ENCODE measurements around the gene PGPEP1. TPM values are rescaled to one million over a fixed set of nuclear protein-coding genes. Genes with fewer than 3 reads are reported as not detected.

Gene PGPEP1
- polyA plus RNA-seq, 1 experiment, result 22.0 TPM

- Histone ChIP-seq H3K4me3 (ENCODE audit: low read depth, low read length) (no peak overlapping the region; the same call in 1 of the 2 replicates), H3K9me3 (ENCODE audit: control insufficient read depth, insufficient read depth, low read length) (peaks cover 15% of the 10 kb centered on the region), H3K27me3 (ENCODE audit: control insufficient read depth, insufficient read depth, low read length) (no peaks in the 10 kb centered on the region), H3K27ac (ENCODE audit: low read depth, low read length) (no peak overlapping the region)
- no peak for TF ChIP-seq CTCF (IDR thresholded peaks at IDR 0.05; ENCODE audit: low read depth, low read length)
- DNase-seq (ENCODE audit: low read depth, low spot score), result no peak
- POLR2A ChIA-PET, result no interaction called here
- CTCF ChIA-PET, result interaction anchor here (1.2 to 3.0 kb wide), 8 partner anchors 8 to 110 kb away, joined by 3 to 18 read pairs (median 11); partner anchors contain the start of gene LRRC25
These were observed 49.3 kb downstream of the PGPEP1 start for GRCh38 chr19:18389726-18390064.

GRCh38 chr19:18390065-18390907 lies 49.9 kb downstream of the PGPEP1 start:
- Histone ChIP-seq H3K9me3 (ENCODE audit: control insufficient read depth, insufficient read depth, low read length) (peaks cover 15% of the 10 kb centered on the region), H3K4me3 (ENCODE audit: low read depth, low read length) (no peak overlapping the region), H3K27ac (ENCODE audit: low read depth, low read length) (no peak overlapping the region), H3K27me3 (ENCODE audit: control insufficient read depth, insufficient read depth, low read length) (no peaks in the 10 kb centered on the region)
- CTCF ChIA-PET, result interaction anchor here (1.2 to 3.0 kb wide), 4 partner anchors 10 to 26 kb away, joined by 3 to 15 read pairs (median 4); no protein-coding TSS in a partner anchor
- POLR2A ChIA-PET, result no interaction called here
- DNase-seq (ENCODE audit: low read depth, low spot score), result no peak
- TF ChIP-seq CTCF (IDR thresholded peaks at IDR 0.05; ENCODE audit: low read depth, low read length), result no peak

- ChIA-PET CTCF (interaction anchor here (2.1 kb wide), 1 partner anchor 20 kb away, joined by 9 read pairs; no protein-coding TSS in a partner anchor), POLR2A (no interaction called here)
- no peak for TF ChIP-seq CTCF (IDR thresholded peaks at IDR 0.05; ENCODE audit: low read depth, low read length)
- Histone ChIP-seq H3K4me3 (ENCODE audit: low read depth, low read length) (no peak overlapping the region), H3K27me3 (ENCODE audit: control insufficient read depth, insufficient read depth, low read length) (no peaks in the 10 kb centered on the region), H3K9me3 (ENCODE audit: control insufficient read depth, insufficient read depth, low read length) (peaks cover 7% of the 10 kb centered on the region), H3K27ac (ENCODE audit: low read depth, low read length) (no peak overlapping the region)
- no peak for DNase-seq (ENCODE audit: low read depth, low spot score)
These were observed 51.2 kb downstream of the PGPEP1 start for GRCh38 chr19:18391509-18392075.

GRCh38 chr19:18392417-18392816 lies 52.0 kb downstream of the PGPEP1 start:
- ChIA-PET CTCF (interaction anchor here (1.1 to 2.1 kb wide), 2 partner anchors 19 to 64 kb away, joined by 3 to 9 read pairs; no protein-coding TSS in a partner anchor), POLR2A (no interaction called here)
- Histone ChIP-seq H3K27me3 (ENCODE audit: control insufficient read depth, insufficient read depth, low read length) (no peaks in the 10 kb centered on the region), H3K27ac (ENCODE audit: low read depth, low read length) (no peak overlapping the region), H3K9me3 (ENCODE audit: control insufficient read depth, insufficient read depth, low read length) (peaks cover 6% of the 10 kb centered on the region; the same call in 1 of the 2 replicates), H3K4me3 (ENCODE audit: low read depth, low read length) (no peak overlapping the region)
- no peak for TF ChIP-seq CTCF (IDR thresholded peaks at IDR 0.05; ENCODE audit: low read depth, low read length)
- DNase-seq (ENCODE audit: low read depth, low spot score), result no peak

GRCh38 chr19:18392926-18393325 lies 52.5 kb downstream of the PGPEP1 start:
- ChIA-PET POLR2A (interaction anchor here (0.6 kb wide), 2 partner anchors 66 to 238 kb away, joined by 4 to 8 read pairs; no protein-coding TSS in a partner anchor), CTCF (interaction anchor here (1.1 to 2.1 kb wide), 2 partner anchors 19 to 64 kb away, joined by 3 to 9 read pairs; no protein-coding TSS in a partner anchor)
- H3K27ac ChIP-seq (ENCODE audit: low read depth, low read length), result no peak overlapping the region
- no peak for TF ChIP-seq CTCF (IDR thresholded peaks at IDR 0.05; ENCODE audit: low read depth, low read length)
- H3K27me3 ChIP-seq (ENCODE audit: control insufficient read depth, insufficient read depth, low read length), result no peaks in the 10 kb centered on the region
- peaks cover 6% of the 10 kb centered on the region; the same call in 1 of the 2 replicates for H3K9me3 ChIP-seq (ENCODE audit: control insufficient read depth, insufficient read depth, low read length)
- no peak for DNase-seq (ENCODE audit: low read depth, low spot score)
- no peak overlapping the region for H3K4me3 ChIP-seq (ENCODE audit: low read depth, low read length)
